Smooth muscle cell of the umbilical artery (primary cell): ENCODE results near the gene EREG. TPM values are rescaled to one million over a fixed set of nuclear protein-coding genes. Genes with fewer than 3 reads are reported as not detected.

Source experiments
- total RNA-seq: library from RNA; depleted of rRNA; stranded (reverse); fragments of >200 nt; gene quantifications from 2 replicates; pipeline ENCODE4 v1.2.3, GENCODE V29; 2014

The EREG gene, protein sequence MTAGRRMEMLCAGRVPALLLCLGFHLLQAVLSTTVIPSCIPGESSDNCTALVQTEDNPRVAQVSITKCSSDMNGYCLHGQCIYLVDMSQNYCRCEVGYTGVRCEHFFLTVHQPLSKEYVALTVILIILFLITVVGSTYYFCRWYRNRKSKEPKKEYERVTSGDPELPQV
- under 0.01 and 0.09 TPM in 2 replicates for total RNA-seq

GRCh38 chr4:74364652-74365491 lies at the start of gene EREG:
Gene EREG (plus strand): TSS chr4:74365145. CDS start chr4:74365309, 164 bp downstream.

Other genes starting within 250 kb of the EREG start
- 20.1 and 24.9 TPM in 2 replicates for gene MTHFD2L, start 207.0 kb upstream of the EREG start, total RNA-seq
- 18.4 and 26.2 TPM in 2 replicates for gene EPGN, start 56.7 kb upstream of the EREG start, total RNA-seq
- 0.14 TPM in 1 of 2 replicates, not detected in the other for gene AREG, start 80.0 kb downstream of the EREG start, total RNA-seq